Cerebellar nuclear complex (tissue), 1 donor: ENCODE results near the gene MAT2A.

Experiments
- DNase-seq, 2 experiments: peaks; one replicate each; lab custom pipeline; 2025; lab: John Stamatoyannopoulos, UW

The MAT2A gene

GRCh38 chr2:85538507-85539360 lies at the start of gene MAT2A:
TSS of gene MAT2A (plus strand) at chr2:85539168. CDS start at chr2:85539288, 120 bp downstream.
- DNase-seq = peak; percentile 28 to 70

GRCh38 chr2:85490861-85491755 lies 47.9 kb upstream of the MAT2A start:
- no peak for DNase-seq

DNA sequence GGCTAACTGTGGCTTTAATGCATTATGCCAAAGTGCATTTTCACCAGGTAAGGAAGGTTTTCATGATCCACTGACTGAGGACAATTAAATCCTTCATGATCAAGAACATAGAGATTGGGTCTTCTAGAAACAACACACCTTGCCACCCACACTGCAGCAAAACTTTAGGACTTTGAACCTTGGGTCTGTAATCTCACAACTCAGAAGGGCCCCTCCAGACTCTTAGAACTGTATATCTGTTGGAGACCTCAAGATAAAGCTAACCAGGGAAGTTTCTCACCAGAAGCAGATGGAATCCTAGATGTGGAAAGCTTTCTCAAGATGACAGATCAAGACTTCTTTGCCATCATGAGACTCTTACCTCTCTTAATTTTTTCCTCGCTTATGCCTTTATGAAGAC lies 42.5 kb upstream of the MAT2A start:
- DNase-seq = no peak

DNA sequence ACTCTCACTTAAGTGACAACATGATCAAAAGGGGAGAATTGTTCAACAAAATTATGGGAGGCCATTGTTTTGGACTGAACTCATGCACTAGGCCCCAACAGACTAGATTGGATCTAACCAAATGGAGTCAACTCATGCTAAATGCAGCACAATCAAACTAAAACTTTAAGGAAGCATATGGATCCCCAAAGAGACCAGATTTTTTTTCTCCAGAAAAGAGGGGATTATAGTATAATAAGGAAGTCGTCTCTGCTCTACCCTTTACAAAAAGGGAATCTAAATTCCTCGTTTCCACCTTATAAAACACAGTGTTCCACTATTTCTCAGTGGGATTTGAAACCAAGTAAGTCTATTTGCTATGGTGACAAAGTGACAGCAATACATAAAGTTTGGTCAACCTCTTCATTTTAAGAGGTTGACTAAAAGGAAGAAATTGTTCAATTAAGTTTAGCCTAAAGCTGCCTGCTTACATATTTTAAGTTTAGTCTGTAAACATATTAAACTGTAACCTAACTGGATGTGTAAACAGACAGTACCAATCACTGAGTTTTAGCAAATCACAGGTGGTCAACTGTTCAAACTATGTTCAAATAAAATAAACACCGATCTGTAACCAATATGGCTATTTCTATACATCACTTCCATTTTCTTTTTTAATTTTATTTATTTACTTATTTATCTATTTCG lies 40.9 kb upstream of the MAT2A start:
- no peak for DNase-seq

- DNase-seq = no peak
Measured at GRCh38 chr2:85501248-85501647, 37.7 kb upstream of the MAT2A start.

DNA sequence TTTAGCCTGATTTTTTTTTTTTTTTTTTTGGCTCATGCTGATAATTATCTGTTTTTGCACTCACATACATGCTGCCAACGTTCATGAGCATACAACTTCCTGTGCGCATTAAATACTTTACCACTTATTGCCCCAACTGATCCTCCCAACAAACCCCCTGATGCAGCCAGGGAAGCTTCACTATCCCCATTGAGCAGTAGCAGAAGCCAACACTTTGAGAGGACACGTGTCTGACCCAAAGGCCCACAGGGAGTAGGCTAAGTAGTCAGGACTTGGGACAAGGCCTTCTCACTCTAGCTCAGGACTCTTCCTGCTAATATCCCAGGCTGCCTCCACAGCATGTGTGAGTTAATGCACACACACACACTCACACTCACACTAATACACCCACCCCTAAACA lies 36.2 kb upstream of the MAT2A start:
- DNase-seq = no peak

GRCh38 chr2:85503168-85503850 lies 35.7 kb upstream of the MAT2A start:
- no peak for DNase-seq

GRCh38 chr2:85503851-85504777 lies 34.9 kb upstream of the MAT2A start:
- no peak for DNase-seq

- DNase-seq = no peak
Measured at GRCh38 chr2:85504778-85505261, 34.1 kb upstream of the MAT2A start.

- DNase-seq = no peak
Measured at GRCh38 chr2:85505551-85506238, 33.3 kb upstream of the MAT2A start.

- DNase-seq = no peak
Measured at GRCh38 chr2:85506768-85507181, 32.2 kb upstream of the MAT2A start.

DNA sequence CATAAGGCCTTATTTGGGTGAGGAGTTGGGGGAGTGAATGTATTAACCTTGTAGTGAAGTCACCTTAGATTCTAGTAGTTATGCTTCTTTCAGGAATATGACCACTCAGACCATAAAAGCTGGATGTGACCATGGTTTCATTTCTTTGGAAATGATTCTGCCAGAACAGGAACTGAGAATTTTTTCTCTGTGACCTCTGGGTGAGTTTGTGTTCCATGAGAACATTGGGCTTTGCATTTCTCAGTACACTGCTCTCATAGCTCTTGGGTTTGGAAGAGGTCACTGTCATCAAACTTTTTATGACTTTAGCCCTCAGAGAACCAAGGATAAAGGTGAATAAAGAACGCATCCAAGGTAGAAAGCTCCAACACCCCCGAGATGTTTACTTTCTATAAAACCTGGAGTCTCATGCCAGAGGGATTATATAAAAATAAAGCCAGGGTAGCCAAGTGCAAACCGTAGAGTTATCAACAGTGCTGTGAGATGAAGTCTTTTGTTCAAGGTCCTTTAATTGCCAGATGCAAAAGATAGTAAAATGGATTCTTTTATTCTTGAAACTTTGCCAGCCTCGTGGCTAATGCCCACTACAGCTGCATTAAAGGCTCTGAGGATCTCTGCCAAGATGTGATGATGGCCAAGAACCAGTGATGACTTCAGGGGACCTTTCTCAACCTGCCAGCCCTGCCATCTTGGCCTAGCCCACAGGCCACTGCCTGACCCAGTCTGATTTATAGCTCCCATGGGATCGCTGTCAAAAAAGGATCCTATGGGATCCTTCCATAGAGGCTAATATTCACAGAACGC lies 27.8 kb upstream of the MAT2A start:
- DNase-seq = no peak

- DNase-seq = no peak
Measured at GRCh38 chr2:85514323-85514722, 24.6 kb upstream of the MAT2A start.

DNA sequence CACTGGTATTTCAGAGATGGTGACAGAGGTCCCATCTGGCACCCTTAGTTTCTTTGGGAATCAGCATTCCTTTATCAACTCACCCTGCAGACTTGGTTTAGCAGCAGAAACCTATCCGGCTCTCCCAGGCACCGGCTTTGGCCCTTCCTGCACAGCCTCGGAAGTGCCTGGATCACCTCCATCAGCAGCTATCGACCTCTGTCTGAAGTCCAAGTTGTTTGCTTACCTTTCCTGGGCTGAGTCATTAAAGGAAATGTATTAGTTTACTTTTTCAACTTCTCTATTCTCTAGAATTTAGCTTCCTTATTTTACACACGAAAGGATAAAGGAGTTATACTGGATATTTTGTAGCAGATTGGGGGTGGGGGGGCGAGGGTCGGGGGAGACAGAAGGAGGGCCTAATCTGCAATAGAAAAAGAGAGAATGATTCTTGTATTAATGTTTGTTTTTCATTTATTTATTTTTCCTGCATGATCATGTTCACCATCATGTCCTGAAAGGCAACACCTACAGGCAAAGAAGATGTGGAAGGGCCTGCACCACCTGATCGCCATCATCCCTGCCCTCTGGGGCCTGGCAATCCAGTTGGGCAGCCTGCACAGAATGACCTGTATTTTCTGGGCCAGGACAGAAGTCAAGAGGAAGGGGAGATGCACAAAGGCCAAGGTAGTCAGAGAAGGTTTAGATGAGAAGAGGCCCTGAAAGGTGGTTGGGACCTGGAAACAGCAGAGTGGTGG lies 22.1 kb upstream of the MAT2A start:
- DNase-seq = no peak

DNA sequence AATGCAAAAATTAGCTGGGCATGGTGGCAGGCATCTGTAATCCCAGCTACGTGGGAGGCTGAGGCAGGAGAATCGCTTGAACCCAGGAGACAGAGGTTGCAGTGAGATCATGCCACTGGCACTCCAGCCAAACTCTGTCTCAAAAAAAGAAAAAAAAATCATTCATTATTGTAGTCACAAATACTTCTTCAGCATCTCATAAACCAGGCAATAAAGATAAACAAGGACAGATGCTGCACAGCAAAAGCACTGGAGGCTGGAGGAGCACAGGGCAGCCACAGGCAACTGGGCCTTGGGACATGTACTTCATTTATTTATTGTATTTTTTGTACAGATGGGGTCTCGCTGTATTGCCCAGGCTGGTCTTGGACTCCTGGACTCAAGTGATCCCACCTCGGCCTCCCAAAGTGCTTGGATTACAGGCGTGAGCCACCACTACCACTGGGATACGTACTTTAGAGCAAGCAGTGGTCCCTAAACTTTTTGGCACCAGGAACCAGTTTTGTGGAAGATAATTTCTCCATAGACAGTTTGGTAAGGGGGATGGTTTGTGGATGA lies 16.8 kb upstream of the MAT2A start:
- no peak for DNase-seq

GRCh38 chr2:85523062-85523902 lies 15.7 kb upstream of the MAT2A start:
- no peak for DNase-seq

- no peak for DNase-seq
Measured at GRCh38 chr2:85523903-85524335, 15.0 kb upstream of the MAT2A start.
